ENCODE results near the gene FOXJ1. TPM values are rescaled to one million over a fixed set of nuclear protein-coding genes. Genes with fewer than 3 reads are reported as not detected.

The FOXJ1 gene
- total and polyA plus RNA-seq, 3 donors from 2014 or later: 22.9 to 30.5 (median 29.4) TPM

DNA sequence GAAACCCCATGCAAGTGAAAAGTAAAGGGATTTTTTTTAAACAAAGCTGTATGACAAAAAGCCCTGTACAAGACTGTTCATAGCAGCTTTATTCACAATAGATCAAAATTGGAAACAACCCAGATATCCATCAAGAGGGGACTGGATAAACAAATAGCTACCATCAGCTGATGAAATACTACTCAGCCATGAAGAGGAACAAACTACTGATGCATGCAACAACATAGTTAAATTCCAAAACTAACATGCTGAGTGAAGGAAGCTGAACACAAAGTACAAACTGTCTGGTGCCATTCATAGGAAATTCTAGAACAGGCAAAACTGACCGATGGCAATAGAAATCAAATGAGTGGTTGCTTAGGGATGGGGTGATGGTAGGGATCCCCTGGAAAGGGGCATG lies 15.1 kb downstream of the FOXJ1 start:
- H3K9me3 ChIP-seq: no peaks in the 10 kb centered on the region
- H3K36me3 ChIP-seq (ENCODE audit: low read depth, missing control alignments): no peaks in the 10 kb centered on the region
- no peak for DNase-seq
- no peak overlapping the region for H3K27ac ChIP-seq
- no peaks in the 10 kb centered on the region for H3K27me3 ChIP-seq
- TF ChIP-seq CTCF (IDR thresholded peaks at IDR 0.05): no peak
- no peak for TF ChIP-seq POLR2A (IDR thresholded peaks at IDR 0.05)
- no peak overlapping the region for H3K4me3 ChIP-seq
- intact Hi-C loops (cut with DNase I; ENCODE audit: low total_unique reads): no loop called here
- H3K4me1 ChIP-seq: peaks cover 6% of the 10 kb centered on the region
- 76 to 100% methylated on average over 1 of the region's 1 CpG for WGBS, 2 donors

DNA sequence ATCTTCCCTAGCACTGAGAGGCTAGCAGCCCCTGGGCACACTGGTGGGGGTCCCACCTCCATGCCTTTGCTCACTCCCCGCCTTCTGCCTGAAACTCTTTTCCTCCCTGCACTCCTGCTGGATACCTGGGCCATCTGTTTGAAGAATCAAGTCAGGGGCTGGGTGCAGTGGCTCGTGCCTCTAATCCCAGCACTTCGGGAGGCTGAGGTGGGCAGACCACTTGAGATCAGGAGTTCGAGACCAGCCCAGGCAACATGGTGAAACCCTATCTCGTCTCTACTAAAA lies 15.7 kb downstream of the FOXJ1 start:
- Histone ChIP-seq H3K27me3 (no peaks in the 10 kb centered on the region), H3K27ac (no peak overlapping the region), H3K4me3 (no peak overlapping the region), H3K36me3 (ENCODE audit: low read depth, missing control alignments) (no peaks in the 10 kb centered on the region), H3K9me3 (no peaks in the 10 kb centered on the region), H3K4me1 (peaks cover 6% of the 10 kb centered on the region)
- intact Hi-C loops (cut with DNase I; ENCODE audit: low total_unique reads): no loop called here
- 93 to 95% methylated on average over 5 of the region's 5 CpGs for WGBS, 2 donors
- DNase-seq: no peak
- TF ChIP-seq CTCF (IDR thresholded peaks at IDR 0.05): no peak
- no peak for TF ChIP-seq POLR2A (IDR thresholded peaks at IDR 0.05)

GRCh38 chr17:76124582-76125390 lies 16.3 kb downstream of the FOXJ1 start:
- H3K4me3 ChIP-seq: no peak overlapping the region
- DNase-seq: no peak
- TF ChIP-seq POLR2A (IDR thresholded peaks at IDR 0.05) (no peak), CTCF (IDR thresholded peaks at IDR 0.05) (no peak)
- no peaks in the 10 kb centered on the region for H3K27me3 ChIP-seq
- no peak overlapping the region for H3K27ac ChIP-seq
- no peaks in the 10 kb centered on the region for H3K9me3 ChIP-seq
- no peaks in the 10 kb centered on the region for H3K36me3 ChIP-seq (ENCODE audit: low read depth, missing control alignments)
- WGBS, 2 donors: 92 to 93% methylated on average over 19 to 22 of the region's 22 CpGs
- intact Hi-C loops (cut with DNase I; ENCODE audit: low total_unique reads): loop anchor here (5.0 kb wide), 1 partner anchor 158 kb away; no protein-coding TSS in a partner anchor
- H3K4me1 ChIP-seq: peaks cover 6% of the 10 kb centered on the region

DNA sequence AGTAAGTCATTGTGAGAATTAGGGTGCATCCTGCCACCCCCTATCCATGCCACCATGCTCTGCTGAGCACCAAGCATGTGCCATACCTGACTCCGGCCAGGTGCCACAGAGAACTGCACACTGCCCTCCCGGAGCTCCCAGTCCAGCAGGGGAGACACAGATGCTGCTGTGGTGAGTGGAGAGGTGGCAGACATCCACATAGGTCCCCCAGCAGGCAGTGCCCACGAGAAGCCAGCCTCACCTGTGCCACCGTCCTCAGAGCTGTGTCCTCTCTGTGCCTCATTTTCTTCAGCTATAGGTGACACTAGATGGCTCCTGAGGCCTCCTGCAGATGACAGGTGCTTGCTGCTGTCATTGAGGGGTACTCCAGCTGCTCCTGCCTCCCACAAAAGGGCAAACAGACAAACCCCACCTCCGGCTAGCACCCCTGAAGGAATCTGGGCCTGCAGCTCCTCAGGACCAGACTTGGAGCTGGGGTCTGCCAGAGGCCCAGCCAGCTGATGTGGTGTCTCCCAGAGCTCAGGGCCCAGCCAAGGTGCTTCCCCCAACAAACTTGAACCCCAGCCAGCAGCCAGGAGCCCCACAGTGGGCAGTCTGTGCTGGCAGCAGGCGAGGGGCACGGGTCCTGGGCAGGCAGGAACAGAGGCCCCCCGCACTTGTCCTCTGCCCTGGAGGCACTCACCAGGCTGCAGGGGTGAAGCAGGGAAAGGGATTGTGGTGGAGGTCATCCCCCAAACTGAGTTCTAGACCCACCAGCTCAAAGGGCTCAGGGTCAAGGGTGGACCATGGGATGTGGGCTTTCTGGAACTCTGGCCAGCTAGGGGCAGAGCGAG lies 17.1 kb downstream of the FOXJ1 start:
- Histone ChIP-seq H3K4me1 (peaks cover 6% of the 10 kb centered on the region), H3K27me3 (no peaks in the 10 kb centered on the region), H3K36me3 (ENCODE audit: low read depth, missing control alignments) (no peaks in the 10 kb centered on the region), H3K9me3 (no peaks in the 10 kb centered on the region), H3K4me3 (no peak overlapping the region), H3K27ac (no peak overlapping the region)
- no peak for DNase-seq
- 69% methylated on average over 9 of the region's 9 CpGs; no CpG with 5 or more reads in 1 of the 2 donors for WGBS, 2 donors
- no peak for TF ChIP-seq POLR2A (IDR thresholded peaks at IDR 0.05)
- TF ChIP-seq CTCF (IDR thresholded peaks at IDR 0.05): no peak
- intact Hi-C loops (cut with DNase I; ENCODE audit: low total_unique reads): loop anchor here (5.0 kb wide), 1 partner anchor 158 kb away; no protein-coding TSS in a partner anchor

Data from testis (tissue), 3 donors.